Measurements from ENCODE around the gene RLN2.
"Not testable (repeated sequence)": the region's sequence is repeated elsewhere in the genome, so short reads cannot be mapped to it uniquely, and the experiment has no call there.

The RLN2 gene

GRCh38 chr9:5303840-5304795 is at the start of gene RLN2:
Gene RLN2 (minus strand): TSS chr9:5304716. CDS start chr9:5304580, 136 bp downstream.
- DNase-seq: peak in 5 of 42 donors; percentile 2 to 9 (median 8)
- intact Hi-C loops (cut with DNase I): not testable (repeated sequence)

- no peak for DNase-seq
- intact Hi-C loops (cut with DNase I): no loop called here
Measured at GRCh38 chr9:5354184-5354583, 49.7 kb upstream of the RLN2 start.

- intact Hi-C loops (cut with DNase I): no loop called here
- DNase-seq: no peak
Measured at GRCh38 chr9:5352637-5353248, 48.2 kb upstream of the RLN2 start.

GRCh38 chr9:5338992-5339981 is 34.8 kb upstream of the RLN2 start, which contains the start of gene RLN1:
Gene RLN1 (minus strand): TSS chr9:5339876. CDS start chr9:5339746, 130 bp downstream.
- intact Hi-C loops (cut with DNase I): not testable (repeated sequence)
- peak in 8 of 42 donors; percentile 1 to 38 (median 8) for DNase-seq

- intact Hi-C loops (cut with DNase I): no loop called here
- no peak for DNase-seq
Measured at GRCh38 chr9:5336688-5337087, 32.2 kb upstream of the RLN2 start.

GRCh38 chr9:5331276-5331675 is 26.8 kb upstream of the RLN2 start:
- intact Hi-C loops (cut with DNase I); DNase-seq: not testable (repeated sequence)

GRCh38 chr9:5326893-5327548 is 22.5 kb upstream of the RLN2 start:
- intact Hi-C loops (cut with DNase I): no loop called here
- no peak for DNase-seq

GRCh38 chr9:5326187-5326586 is 21.7 kb upstream of the RLN2 start:
- intact Hi-C loops (cut with DNase I): no loop called here

GRCh38 chr9:5321601-5322000 is 17.1 kb upstream of the RLN2 start:
- DNase-seq; intact Hi-C loops (cut with DNase I): not testable (repeated sequence)

More at GRCh38 chr9:5326187-5326586, 21.7 kb upstream of the RLN2 start:
- no peak for DNase-seq

GRCh38 chr9:5321058-5321457 is 16.5 kb upstream of the RLN2 start:
- intact Hi-C loops (cut with DNase I): no loop called here
- no peak for DNase-seq

- intact Hi-C loops (cut with DNase I): loop anchor here (10.0 kb wide), 1 partner anchor 68 kb away; no protein-coding TSS in a partner anchor
- not testable (repeated sequence) for DNase-seq
Measured at GRCh38 chr9:5316406-5316805, 11.9 kb upstream of the RLN2 start.

GRCh38 chr9:5315187-5315923 is 10.8 kb upstream of the RLN2 start:
- intact Hi-C loops (cut with DNase I): loop anchor here (10.0 kb wide), 1 partner anchor 69 kb away; no protein-coding TSS in a partner anchor
- DNase-seq: no peak

GRCh38 chr9:5310851-5311250 is 6.3 kb upstream of the RLN2 start:
- no peak for DNase-seq
- intact Hi-C loops (cut with DNase I): loop anchor here (10.0 kb wide), 1 partner anchor 74 kb away; no protein-coding TSS in a partner anchor

- intact Hi-C loops (cut with DNase I): no loop called here
- DNase-seq: no peak
Measured at GRCh38 chr9:5305741-5306140, 1.2 kb upstream of the RLN2 start.

GRCh38 chr9:5301544-5301943 is 3.0 kb downstream of the RLN2 start:
- intact Hi-C loops (cut with DNase I): no loop called here
- DNase-seq: no peak

- DNase-seq: no peak
- intact Hi-C loops (cut with DNase I): no loop called here
Measured at GRCh38 chr9:5292141-5292540, 12.4 kb downstream of the RLN2 start.

GRCh38 chr9:5288591-5288990 is 15.9 kb downstream of the RLN2 start:
- no peak for DNase-seq
- intact Hi-C loops (cut with DNase I): no loop called here

- intact Hi-C loops (cut with DNase I): no loop called here
Measured at GRCh38 chr9:5286262-5286661, 18.3 kb downstream of the RLN2 start.

More at GRCh38 chr9:5286262-5286661, 18.3 kb downstream of the RLN2 start:
- DNase-seq: no peak
